Putamen (tissue), 1 donor: ENCODE results near the gene NPY2R.

ENCODE experiments used
- DNase-seq: peaks from one replicate; pipeline ENCODE4 v3.0.0-alpha.2; 2016; ENCODE audit warnings: low spot score

The NPY2R gene, protein sequence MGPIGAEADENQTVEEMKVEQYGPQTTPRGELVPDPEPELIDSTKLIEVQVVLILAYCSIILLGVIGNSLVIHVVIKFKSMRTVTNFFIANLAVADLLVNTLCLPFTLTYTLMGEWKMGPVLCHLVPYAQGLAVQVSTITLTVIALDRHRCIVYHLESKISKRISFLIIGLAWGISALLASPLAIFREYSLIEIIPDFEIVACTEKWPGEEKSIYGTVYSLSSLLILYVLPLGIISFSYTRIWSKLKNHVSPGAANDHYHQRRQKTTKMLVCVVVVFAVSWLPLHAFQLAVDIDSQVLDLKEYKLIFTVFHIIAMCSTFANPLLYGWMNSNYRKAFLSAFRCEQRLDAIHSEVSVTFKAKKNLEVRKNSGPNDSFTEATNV

DNA sequence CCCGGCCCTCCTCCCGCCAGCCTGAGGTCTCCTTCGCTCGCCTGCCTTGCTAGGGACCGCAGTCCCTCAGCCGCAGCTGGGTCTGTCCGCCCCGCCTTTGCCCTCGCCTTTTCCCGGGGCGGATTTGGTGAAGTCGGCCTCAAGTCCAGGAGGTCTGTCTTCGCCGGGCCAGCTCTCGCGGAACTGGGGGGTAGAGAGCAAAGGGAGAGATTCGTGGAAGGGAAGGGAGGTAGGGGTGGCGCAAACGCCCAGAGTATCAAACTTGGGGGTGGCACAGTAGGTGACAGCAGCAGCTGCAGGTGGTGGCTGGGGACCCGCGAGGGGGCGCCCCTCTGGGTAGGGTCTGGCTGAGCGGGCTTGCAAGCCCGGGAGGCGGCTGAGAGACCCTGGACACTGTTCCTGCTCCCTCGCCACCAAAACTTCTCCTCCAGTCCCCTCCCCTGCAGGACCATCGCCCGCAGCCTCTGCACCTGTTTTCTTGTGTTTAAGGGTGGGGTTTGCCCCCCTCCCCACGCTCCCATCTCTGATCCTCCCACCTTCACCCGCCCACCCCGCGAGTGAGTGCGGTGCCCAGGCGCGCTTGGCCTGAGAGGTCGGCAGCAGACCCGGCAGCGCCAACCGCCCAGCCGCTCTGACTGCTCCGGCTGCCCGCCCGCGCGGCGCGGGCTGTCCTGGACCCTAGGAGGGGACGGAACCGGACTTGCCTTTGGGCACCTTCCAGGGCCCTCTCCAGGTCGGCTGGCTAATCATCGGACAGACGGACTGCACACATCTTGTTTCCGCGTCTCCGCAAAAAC is at the start of gene NPY2R:
NPY2R (plus strand) TSS at position 379 of the 797 bp plus-strand sequence. CDS start 5,304 bp downstream, outside the sequence.
- no peak for DNase-seq

DNA sequence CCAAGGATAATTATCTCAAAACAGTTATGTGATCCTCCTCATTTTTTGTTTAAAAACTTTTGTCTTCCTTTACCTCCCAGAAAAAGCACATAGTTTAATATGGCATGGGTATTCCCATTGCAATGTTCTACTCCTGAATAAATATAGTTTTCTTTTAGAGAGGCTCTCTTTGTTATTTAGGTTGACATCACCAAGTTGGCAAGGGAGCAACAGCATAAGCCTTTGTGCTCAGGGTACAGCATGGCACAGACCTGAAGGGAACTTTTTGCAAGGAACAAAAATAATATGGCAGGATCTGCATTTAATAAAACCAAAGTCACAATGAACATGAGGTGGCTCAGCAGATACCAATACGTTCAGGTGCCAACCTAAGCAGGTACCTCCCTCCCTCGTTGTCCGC is 47.1 kb upstream of the NPY2R start:
- peak; percentile 16 for DNase-seq

DNA sequence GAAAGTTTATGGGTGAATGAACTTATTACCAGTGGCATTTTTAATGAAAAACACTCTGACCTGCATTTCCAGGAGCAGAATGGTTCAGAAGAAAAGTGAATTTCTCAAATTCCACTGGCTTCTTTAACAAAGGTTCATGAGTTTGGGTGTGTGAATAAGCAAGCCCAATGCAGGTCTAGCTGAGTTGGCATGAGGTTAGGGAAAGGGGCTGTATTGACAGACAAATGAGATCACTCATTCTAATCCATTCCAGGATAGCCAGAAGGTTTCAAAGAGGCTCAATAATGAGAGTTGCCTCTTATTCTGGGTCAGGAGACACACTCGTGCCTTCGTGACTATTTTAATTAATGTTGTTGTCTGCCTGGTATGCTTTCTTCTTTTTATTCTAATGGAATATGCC is 43.7 kb upstream of the NPY2R start:
- no peak for DNase-seq

DNA sequence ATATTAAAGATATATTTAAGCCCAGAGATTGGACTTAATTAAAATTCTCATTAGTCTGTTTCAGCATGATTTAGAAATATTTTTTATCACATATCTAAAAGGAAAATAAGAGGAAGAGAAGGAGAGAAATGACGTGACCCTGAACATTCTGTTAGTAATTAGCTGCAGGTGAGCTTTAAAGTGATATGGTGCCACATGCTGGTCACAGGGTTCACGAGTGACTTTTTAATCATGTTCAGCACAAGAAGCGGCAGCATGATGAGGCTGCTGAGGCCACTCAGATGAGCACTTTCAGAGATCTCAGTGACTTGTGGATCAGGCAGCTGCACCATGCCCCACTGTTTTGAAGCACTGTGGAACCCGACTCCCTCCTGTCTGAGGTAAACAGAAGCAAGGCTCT is 37.9 kb upstream of the NPY2R start:
- DNase-seq, result no peak

DNA sequence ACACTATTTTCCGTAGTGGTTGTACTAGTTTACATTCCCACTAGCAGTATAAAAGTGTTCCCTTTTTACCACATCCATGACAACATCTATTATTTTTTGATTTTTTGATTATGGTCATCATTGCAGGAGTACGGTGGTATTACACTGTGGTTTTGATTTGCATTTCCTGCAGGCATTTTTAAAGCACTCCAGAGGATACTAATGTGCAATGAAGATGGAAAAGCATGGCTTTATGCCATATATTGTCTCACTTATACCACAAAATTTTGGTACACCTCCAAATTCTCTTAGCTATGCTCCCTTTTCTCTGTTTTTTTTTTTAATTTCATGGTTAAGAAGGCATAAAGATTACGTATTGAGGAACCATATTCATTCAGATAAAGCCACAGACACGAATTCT is 35.1 kb upstream of the NPY2R start:
- DNase-seq, result no peak

DNA sequence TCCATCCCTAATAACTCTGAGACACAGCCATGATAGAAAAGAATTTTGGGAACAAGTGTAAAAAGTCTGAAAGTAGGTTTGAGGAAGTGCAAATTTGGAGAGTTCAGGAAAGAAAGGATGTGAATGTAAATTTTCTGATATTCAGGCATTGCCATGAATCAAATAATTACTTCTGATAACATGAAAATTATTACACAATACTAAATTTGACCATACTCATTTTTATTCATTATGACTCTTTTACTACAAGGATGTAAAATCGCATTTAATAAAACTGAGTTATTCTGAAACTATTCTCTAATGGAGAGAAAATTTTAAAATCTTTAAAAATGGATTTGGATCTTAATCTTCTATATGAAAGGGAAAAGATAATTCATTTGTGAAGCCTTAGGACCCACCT is 33.8 kb upstream of the NPY2R start:
- DNase-seq, result no peak

DNA sequence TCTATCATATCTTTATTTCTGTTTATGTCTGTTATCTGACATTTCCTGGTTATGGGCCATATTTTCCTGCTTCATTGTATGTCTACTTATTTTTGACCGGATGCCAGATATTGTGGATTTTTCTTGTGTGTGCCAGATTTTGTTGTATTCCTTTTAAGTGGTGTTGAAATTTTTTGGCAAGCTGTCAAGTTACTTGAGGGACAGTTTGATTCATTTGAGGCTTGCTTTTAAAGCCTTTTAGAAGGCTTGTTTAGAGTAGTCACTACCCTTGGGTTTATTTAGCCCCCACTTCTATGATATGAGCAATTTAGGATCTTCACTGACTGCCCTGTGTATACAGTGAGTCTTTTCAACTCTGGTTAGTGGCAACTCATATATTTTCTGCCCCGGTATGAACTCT is 29.2 kb upstream of the NPY2R start:
- no peak for DNase-seq

DNA sequence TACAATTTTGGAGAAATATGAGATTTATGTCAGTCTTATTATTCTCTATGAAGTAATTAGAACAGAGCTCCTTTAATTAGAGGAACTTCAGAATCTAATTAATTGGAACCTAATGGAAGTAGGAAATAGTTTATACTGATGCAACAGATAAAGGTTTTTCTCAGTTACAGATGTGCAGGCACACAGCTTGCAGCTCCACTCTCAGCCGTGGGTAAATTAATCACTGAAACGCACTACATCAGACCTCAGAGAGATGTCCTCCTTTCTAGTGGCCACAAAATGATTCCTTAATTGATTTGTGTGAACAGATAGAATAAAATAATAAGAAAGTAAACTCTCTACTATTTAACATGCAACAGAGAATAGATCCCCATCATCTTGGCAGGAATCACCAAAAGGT is 21.5 kb upstream of the NPY2R start:
- DNase-seq, result no peak

DNA sequence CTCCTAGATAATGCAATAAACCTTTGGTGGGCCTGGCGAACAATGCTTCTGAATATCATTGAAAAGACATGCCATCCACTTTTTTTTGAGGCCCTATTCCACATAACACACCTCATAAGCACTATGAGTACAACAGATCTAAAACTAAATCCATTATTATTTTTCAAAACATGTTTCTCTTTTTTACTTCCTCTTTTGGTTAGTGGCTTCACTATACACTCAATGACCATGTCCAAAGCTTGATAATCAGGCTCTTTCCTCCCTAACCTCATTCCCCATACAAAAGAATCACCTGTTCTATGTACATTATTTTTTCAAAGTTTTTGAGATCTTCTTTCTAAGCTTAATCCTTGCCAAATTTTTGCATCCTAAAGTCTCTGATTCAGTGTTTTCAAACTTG is 20.4 kb upstream of the NPY2R start:
- no peak for DNase-seq

DNA sequence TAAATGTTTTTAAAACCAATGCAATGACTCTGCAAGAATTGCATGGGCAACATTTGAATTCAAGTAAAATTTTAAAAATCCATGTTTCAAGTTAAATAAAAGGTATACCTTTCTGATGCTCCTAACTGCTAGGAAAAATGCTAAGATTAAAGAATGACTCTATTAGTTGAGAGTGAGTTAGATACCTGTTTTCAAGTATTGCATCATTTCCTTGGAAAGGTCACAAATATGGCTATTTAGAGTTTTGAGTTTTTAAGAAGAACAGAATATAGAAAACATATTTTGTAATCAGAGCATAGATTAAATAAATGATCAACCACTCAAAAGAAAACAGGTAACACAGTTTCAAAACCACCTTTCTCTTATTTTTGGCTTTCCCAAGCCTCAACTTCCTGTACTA is 18.3 kb upstream of the NPY2R start:
- no peak for DNase-seq

DNA sequence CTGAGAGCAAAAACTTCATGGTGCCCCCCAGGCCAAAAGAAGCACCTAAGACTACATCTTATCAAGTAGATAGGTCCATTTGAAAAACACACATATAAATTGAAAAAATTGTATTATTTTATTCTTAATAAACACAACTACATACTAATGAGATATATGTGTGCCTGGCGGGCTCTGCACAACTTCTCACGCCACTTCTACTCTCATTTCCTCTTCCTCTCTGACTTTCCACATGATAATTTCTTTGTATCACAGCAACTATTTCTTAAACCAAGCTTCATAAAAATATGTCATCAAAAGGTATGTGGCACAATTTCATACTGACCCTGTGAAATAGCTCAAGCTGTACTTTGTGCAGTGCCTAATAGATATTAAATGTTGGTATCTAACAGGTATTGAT is 10.7 kb upstream of the NPY2R start:
- no peak for DNase-seq

DNA sequence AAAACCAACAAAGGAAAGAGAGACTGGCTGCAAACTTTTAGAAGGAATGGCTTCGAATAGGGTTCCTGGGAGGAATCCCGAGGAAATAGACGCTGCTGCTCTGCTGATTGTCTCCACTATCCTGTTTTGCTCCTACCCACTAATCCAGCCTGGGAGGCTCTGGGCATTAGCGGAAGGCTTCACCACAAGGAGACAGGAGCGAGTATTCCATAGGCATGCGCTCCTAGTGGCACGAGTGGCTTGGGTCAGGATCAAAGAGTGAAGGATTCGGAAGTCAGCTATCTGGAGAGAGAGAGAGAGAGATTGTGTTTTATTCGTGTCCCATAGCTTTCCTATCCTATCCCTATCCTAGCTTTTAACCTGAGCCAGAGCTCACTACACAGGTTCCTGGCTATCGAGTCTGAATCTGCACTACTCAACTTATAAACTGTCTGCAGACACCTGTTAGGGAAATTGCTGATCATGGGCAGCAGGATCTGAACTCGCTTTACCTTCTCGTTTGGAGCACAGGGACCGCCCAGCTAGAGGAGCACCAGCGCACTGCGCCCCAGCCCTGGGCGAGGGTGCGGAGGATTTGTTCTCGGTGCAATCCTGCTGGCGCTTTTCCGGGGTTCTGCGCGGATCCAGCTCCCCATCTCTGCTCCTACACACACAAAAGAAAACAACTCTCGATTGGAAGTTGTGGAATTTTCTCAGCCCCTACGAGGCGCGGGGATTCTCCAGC is 740 bp upstream of the NPY2R start:
- no peak for DNase-seq

DNA sequence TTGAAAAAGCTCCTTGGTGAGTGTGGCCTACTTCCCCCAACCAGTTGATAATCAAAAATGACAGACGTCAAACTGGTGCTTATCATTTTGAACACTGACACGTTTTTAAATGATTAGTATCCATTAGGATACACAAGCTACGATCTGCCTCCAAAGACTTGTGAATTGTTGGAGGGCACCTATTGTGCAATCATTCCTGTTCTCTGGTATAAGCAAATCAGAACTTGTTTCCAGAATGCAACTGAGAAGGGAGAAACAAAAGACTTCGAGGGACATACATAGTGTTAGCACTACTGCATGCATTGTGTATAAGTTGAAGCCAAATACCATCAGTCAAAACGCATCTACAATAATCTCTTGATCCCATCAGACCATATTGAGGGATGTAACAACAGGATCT is 11.6 kb downstream of the NPY2R start:
- DNase-seq, result no peak

DNA sequence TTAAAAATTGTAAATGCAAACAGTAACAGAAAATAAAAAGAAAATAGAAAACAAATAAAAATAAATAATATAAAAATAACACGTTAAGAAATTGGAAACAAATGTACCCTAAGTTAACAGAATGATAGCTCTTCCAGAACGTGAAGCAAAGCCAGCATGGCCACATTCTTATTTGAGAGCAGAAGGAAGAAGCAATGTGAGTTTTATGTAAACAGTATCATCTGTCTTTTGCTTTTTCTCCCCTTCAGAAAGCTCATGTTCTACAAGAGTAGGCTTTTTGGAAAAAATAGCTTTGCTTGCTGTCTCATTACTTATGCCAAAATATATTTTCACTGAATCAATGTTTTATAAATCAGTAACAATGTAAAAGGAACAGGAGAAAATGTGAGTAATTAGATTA is 18.7 kb downstream of the NPY2R start:
- DNase-seq, result no peak

DNA sequence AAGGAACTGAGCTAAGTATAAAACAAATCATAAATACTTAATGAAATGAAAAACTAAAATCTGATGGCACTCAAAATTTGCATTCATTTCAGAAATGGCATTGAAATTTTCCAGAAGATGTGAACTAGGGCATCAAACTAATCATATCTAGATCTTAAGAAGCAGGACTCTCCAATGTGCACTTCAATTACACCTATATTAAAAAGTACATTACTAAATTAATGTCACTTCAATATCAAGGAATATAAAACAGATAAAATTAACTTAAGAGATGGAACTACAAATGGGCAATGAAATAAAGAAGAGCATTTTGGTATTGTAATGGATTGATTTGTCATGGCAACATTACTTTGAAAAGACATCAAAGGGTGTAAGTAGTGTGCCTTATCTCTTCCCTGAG is 20.3 kb downstream of the NPY2R start:
- no peak for DNase-seq

DNA sequence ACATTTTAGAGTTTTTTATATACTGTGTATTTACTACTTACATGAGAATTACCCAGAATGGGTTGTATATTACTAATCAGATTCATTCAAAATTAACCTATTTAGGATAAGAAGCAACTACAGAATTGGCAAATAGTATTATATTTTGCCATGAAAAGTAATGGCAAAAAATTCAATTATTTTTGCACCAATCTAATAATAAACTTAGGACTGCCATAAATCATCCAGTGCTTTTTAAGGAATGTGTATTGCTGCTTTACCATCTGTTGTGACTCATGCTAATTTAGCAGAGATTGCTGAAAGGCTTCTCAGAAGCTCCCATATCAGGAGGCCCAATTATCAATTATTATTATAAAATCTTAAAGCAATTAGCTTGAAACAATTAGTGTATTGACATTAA is 24.0 kb downstream of the NPY2R start:
- no peak for DNase-seq

DNA sequence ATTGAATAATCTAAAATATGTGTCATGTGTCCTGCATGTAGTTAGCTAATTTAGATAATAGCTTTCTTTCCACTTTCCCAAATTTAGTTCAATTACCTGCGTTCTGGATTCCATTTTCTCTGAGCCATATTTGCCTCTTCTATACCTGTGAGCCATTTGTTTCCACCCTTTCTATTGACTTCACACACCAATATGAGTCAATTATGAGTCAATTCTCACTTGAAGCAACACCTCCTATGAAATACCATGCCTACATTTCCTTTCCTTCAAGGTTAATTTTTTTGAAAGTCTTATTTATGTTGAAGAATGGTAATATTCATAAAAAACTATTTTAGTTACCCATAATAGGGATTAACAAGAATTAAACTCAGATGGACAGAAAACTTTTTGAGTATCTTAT is 25.8 kb downstream of the NPY2R start:
- no peak for DNase-seq

DNA sequence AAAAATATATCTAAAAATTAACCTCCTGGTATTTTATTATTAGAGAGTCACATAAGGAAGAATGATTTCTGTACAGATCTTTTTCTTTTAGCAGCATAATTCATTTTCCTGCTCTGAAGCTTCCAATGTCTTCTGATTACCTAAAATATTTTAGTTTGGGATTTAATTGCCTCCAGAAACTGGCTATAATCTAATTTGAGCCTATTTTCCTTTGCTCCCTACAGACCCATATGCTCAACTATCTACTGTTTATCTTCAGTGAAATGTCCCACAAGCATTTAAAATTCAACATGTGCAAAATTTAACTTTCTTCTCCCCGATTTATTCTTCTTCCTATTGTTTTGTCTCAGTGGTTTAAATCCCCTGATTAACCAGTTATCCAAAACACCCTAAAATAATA is 29.1 kb downstream of the NPY2R start:
- no peak for DNase-seq

DNA sequence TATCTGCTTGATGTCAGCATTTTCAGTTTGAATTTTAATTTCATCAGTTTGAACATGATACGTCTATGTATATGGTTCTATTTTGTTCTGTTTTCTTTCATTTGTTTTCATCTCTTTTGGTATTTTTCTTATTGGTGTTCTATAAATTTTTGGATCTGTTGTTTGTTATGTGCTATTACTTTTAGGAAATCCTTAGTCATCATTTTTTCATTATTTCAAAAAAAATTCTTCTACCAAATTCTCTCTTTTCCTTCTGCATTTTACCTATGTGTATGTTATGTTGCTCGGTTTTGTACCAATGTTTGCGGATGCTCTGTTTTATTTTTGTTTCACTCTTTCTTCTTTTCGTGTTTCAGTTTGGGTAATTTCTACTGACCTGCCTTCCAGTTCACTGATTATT is 32.8 kb downstream of the NPY2R start:
- no peak for DNase-seq

DNA sequence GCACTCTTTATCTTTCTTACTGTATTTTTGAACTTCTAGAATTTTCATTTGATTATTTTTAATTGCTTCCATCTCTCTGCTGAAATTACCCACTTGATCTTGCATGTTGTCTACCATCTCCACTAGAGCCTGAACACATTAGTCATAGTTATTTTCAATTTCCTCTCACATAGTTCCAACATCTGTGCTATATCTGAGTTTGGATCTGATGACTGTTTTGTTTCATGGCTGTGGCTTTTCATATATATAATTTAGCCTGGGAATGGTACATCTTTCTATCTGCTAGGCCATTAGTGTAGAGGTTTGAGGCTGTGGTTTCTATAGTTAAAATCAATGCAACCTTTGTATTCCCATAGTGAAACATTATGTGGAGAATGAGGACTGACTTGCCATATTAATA is 33.2 kb downstream of the NPY2R start:
- no peak for DNase-seq

DNA sequence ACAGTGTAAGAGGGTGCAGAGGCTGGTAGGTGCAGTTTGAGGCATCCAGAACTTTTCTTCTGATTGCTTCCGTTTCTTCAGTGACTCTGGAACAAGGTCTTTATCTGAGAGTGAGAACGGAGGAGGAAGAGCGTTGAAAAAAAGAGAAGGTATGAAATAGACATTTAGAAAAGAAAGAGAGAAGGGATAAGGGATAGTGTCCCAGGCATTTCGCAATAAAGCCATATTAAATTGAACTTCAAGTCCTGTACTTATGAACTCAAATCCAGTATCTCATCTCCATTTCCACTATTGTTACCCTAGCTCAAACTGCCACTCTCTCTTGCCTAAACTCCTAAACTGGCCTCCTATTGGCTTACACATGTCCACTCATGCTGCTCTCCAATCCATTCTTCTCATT is 36.7 kb downstream of the NPY2R start:
- no peak for DNase-seq

DNA sequence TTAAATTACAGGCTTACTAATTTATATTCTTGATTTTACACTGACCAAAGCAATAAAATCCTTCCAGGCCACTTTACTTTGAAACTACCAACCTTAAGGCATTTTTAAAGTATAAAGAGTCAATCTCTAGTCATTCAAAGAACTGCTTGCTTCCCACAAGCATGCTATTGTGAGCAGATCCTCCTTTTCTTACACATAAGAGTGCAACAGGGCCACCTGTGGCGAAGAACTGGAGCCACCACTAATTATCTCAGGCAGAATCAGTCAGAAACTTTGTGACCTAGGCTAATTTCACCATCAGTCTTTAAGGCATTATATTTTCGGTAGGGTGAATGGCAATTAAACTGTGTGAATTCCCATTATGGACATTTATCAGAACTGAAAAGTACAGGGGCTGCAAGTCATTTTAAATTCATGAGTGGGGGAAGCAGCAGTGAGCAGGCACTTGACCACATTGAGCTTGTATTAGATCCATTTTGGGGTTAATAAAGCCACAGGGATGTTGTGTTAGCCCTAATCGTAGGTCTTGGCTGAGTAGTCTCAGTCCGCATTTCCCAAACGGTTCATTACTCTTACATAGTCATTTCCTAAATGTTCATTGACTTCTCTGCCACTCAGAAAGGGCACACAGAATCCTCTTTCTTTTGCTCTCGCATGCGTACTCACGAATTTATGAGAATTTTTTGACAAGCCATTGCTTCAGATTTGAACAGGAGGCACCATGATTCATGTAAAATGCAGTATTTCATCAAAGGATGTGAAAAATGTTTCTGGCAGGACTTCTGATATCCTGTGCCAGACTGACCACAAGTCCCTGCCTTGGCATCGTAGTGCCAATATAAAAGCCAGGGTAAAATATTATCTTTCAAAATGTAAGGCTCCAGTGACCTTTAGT is 39.8 kb downstream of the NPY2R start:
- no peak for DNase-seq
